ENCODE data around the gene GLI3.

Gene GLI3

DNA sequence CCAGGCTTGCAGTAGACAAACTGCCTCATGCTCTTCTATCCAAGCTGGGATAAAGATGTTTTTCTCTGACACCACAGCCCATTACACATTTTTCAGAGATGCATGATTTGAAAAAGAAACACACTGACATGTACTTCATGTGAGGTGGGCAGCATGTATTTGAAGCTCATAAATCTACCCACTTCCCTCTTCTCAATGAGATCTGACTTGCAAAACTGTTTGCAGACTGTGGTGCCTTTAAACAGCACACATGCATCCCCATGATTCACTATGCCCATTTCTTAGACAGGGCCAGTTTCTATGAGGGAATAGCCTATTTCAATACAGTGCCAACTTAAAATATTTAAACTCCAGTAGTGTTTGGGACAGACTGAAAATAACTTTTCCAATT, 109.8 kb downstream of the GLI3 start:
- TF ChIP-seq, protein P1, sequence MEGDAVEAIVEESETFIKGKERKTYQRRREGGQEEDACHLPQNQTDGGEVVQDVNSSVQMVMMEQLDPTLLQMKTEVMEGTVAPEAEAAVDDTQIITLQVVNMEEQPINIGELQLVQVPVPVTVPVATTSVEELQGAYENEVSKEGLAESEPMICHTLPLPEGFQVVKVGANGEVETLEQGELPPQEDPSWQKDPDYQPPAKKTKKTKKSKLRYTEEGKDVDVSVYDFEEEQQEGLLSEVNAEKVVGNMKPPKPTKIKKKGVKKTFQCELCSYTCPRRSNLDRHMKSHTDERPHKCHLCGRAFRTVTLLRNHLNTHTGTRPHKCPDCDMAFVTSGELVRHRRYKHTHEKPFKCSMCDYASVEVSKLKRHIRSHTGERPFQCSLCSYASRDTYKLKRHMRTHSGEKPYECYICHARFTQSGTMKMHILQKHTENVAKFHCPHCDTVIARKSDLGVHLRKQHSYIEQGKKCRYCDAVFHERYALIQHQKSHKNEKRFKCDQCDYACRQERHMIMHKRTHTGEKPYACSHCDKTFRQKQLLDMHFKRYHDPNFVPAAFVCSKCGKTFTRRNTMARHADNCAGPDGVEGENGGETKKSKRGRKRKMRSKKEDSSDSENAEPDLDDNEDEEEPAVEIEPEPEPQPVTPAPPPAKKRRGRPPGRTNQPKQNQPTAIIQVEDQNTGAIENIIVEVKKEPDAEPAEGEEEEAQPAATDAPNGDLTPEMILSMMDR (IDR thresholded peaks at IDR 0.05): no peak
- H3K9me3 ChIP-seq: no peaks in the 10 kb centered on the region
- no peak overlapping the region for H3K4me3 ChIP-seq (ENCODE audit: low read depth in 1 of 2, low read length in 1 of 2)
- H3K36me3 ChIP-seq: no peaks in the 10 kb centered on the region
- H3K4me1 ChIP-seq (ENCODE audit: control insufficient read depth in 1 of 2, insufficient read depth in 1 of 2, low read depth in 1 of 2, low read length in 1 of 2): no peaks in the 10 kb centered on the region
- no peak overlapping the region for H3K27ac ChIP-seq
- H3K27me3 ChIP-seq: no peaks in the 10 kb centered on the region

DNA sequence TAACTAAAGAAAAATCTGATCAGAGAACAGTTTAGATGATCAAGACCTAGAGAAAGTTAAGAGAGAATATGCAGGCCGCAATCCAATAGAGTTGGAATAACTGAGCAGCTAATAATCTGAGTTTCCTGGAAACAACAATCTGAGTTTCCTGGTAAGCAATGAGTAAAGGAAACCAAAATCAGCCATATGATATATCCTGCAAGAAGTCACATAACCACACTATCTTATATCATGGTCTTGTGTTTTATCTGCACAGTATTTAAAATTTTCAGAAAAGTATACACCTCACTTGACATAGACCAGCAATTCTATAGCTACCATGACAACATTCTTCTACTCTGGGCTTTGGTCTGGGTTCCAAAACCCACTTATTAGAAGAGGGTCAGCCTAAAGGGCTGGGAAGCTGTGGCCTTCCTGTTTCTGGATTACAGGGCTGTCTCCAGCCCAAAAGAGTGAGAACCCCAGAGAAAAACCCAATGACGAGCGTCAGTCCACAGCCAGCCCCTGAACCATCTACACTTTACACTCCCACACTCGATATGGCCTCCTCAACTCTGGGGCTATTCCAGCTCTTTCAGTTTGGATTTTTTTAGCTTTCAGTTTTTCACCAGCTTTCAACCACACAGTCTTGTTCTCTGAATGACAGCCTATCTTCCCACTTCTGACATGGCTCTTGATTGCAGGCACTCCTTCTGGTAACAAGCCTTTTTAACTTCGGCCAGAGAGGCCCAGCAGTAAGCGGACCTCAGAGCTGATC, 110.4 kb downstream of the GLI3 start:
- TF ChIP-seq, protein P1 (IDR thresholded peaks at IDR 0.05): no peak
- Histone ChIP-seq H3K4me3 (ENCODE audit: low read depth in 1 of 2, low read length in 1 of 2) (no peak overlapping the region), H3K27me3 (no peaks in the 10 kb centered on the region), H3K4me1 (ENCODE audit: control insufficient read depth in 1 of 2, insufficient read depth in 1 of 2, low read depth in 1 of 2, low read length in 1 of 2) (no peaks in the 10 kb centered on the region), H3K27ac (no peak overlapping the region), H3K9me3 (no peaks in the 10 kb centered on the region), H3K36me3 (no peaks in the 10 kb centered on the region)

DNA sequence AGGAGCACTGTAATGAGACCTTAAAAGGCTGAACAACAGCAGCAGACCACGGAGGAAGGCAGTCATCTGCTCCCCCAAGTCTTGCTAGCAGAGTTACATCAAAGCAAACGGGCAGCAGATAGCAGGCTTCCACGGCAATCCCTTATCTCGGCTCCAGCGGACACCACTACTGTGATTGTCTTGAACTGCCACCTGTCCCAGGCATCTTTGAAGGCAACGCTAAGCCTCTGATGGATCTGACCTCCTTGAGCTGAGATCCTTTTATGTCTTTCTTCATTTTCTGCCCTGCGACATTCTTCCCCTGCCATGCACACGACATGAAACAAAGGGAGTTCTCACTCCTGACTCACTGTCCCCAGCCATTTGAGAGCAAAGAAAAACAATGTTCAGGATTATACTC, 111.7 kb downstream of the GLI3 start:
- no peak overlapping the region for H3K27ac ChIP-seq
- no peaks in the 10 kb centered on the region for H3K9me3 ChIP-seq
- TF ChIP-seq, protein P1 (IDR thresholded peaks at IDR 0.05): no peak
- H3K4me1 ChIP-seq (ENCODE audit: control insufficient read depth in 1 of 2, insufficient read depth in 1 of 2, low read depth in 1 of 2, low read length in 1 of 2): no peaks in the 10 kb centered on the region
- H3K27me3 ChIP-seq: peaks cover 8% of the 10 kb centered on the region
- no peak overlapping the region for H3K4me3 ChIP-seq (ENCODE audit: low read depth in 1 of 2, low read length in 1 of 2)
- H3K36me3 ChIP-seq: no peaks in the 10 kb centered on the region

DNA sequence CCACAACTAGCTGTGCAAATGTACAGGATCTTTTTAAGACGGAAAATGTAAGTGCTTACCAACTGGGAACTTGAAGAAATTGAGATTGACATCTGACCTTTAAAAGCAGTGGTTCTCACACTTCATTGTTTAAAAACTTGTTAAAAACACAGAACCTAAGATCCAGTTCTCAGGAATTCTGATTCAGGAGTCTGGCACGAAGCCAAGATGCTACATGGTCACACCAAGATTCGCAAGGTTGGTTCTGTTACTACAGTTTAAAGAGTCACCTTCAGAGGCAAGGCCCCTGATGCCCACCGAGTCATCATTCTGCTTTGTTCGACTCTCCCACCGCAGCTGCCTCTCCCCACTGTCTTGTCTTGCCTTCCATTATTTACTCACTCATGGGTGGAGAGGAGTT, 113.3 kb downstream of the GLI3 start:
- Histone ChIP-seq H3K9me3 (no peaks in the 10 kb centered on the region), H3K4me1 (ENCODE audit: control insufficient read depth in 1 of 2, insufficient read depth in 1 of 2, low read depth in 1 of 2, low read length in 1 of 2) (no peaks in the 10 kb centered on the region), H3K36me3 (no peaks in the 10 kb centered on the region), H3K4me3 (ENCODE audit: low read depth in 1 of 2, low read length in 1 of 2) (no peak overlapping the region), H3K27me3 (peaks cover 8% of the 10 kb centered on the region), H3K27ac (no peak overlapping the region)
- TF ChIP-seq, protein P1 (IDR thresholded peaks at IDR 0.05): no peak

DNA sequence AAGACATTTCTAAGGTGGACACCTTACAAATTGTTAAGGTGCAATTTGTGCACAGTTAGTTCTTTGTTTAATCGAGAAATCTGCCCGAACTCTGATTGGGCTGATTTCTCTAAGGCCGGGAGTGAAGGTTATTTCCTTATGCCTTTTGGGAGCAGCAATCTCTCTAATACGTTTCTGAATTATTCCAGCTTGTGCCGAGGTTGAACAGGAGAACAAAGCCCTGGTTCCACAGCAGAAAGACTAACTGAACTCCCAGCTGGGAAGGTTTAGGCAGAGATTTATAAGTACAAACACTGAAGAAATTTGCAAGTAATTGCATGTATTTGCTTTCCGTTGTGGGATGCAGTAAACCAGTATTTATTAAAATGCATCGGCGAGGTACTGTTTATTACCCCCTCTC, 116.8 kb downstream of the GLI3 start:
- Histone ChIP-seq H3K9me3 (no peaks in the 10 kb centered on the region), H3K27ac (no peak overlapping the region), H3K27me3 (peaks cover 8% of the 10 kb centered on the region), H3K4me3 (ENCODE audit: low read depth in 1 of 2, low read length in 1 of 2) (no peak overlapping the region), H3K36me3 (no peaks in the 10 kb centered on the region), H3K4me1 (ENCODE audit: control insufficient read depth in 1 of 2, insufficient read depth in 1 of 2, low read depth in 1 of 2, low read length in 1 of 2) (no peaks in the 10 kb centered on the region)
- TF ChIP-seq, protein P1 (IDR thresholded peaks at IDR 0.05): no peak

Measured in neutrophil (primary cell).